Amniotic stem cell (primary cell): Measurements from ENCODE around the gene SOCS1.
"Not testable (repeated sequence)": the region's sequence is repeated elsewhere in the genome, so short reads cannot be mapped to it uniquely, and the experiment has no call there.

Source experiments
- DNase-seq: peaks from one replicate; lab custom pipeline; 2025; lab: John Stamatoyannopoulos, UW

SOCS1 gene

DNA sequence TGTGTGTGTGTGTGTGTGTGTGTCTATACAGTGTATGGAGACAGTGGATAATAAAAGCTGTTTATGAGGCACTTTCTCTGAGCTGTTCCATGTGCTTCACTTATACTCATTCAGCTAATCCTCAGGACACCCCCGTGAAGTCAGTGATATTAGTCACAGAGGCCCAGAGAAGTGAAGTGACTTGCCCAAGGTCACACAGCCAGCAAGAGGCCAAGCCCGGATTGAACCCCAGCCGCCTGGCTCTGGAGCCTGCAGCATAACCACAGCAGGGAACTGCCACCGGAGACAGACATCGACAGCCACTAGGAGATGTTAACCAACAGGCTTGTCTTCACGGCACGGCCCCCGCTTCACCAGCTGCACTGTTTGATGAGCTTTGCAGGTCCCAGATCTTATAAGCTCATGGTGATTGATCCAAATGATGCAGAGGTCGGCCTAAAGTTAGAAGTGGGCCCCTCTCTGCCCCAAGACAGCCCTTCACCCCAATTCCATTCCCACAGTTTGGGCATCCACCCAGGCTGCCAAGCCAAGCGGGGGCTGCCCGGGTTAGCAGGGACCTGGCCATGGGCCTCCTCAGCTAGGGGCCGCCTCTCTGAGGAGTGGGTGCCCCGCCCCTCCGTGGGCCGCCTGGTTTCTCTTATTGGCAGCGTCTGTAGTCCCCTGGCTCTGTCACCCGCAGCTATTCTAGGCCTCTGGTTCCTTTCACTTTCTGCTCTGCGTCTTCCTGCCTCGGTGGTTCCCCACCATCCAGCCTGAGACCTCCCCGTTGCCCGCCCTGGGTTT is 30.9 kb downstream of the SOCS1 start:
- DNase-seq = no peak

DNA sequence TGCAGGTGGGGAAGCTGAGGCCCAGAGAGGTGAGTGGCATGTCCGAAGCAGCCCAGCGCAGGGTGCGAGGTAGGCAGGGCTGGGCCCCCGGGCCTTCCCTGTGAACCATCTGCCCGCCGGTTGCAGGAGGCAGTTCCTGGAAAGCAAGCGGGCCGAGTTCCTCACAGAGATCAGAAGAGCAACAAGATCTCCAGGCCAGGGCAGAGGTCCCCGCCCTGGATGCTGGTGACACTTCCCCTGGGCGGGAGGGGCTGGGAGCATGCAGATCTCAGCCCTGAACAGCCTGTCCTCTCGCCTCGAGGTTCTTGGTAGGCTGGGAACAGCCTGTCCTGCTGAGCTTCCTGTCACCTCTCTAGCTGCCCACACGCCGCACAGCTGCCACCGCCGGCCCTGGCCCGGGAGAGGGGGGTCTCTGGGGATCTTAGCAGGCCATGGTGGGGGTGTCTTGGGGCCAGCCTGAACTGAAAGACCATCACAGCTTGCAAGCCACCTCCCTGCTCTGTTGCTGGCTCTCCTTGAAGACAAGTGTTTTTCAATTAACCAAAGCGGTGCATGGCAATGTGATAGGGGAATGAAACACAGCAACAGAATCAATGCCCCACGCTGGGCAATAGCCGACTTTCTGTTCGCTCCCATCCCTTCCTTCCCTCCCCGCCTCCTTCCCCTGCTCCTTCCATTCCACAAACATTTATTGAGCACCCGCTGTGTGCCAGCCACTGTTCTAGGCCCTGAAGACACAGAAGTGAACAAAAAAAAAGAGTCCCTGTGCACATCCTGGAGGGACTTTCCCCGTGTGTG is 31.7 kb downstream of the SOCS1 start:
- no peak for DNase-seq

DNA sequence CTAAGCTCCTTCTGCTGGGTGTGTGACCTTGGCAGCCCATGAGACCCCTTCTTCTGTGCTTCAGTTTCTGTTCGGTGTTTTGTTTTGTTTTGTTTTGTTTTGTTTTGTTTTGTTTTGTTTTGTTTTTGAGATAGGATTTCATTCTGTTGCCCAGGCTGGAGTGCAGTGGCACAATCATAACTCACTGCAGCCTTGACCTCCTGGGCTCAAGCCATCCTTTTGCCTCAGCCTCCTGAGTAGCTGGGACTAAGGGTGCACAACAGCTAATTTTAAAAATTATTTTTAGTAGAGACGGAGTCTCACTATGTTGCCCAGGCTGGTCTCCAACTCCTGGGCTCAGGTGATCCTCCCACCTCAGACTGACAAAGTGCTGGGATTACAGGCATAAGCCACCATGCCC is 35.5 kb downstream of the SOCS1 start:
- not testable (repeated sequence) for DNase-seq

DNA sequence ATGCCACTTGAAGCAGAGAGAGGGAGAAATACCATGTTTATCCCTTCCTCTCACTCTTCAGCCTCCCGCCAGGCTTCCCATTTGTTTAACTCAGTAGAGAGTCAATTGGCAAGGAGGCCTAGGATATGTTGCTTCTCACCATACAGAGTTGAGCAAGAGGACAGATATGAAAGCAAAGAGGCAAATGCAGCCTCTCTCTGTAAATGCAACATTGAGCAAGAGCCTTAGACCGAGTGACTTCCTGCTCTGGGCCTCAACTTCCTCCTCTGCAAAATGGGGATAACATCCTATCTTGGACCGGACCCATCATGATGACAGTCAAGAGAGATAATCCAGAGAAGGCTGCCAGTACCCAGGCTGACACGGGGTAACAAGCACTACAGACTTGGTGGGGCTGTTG is 36.8 kb downstream of the SOCS1 start:
- DNase-seq = no peak

DNA sequence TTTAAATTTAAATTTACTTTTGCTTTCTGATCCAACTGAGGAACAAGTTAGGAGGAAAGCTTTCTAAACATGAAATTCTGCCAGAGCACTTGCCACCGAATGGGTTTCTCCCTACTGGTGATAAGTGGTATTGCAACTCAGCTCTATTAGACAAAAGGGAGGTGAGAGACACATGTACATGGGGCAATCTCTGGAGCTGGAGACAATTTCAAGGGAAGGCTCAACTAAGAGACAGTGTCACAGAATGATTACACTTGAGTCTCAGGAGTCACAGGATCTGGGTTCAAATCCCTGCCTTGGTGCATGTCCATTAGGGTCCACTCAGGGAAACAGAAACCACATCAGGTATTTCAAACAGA is 37.4 kb downstream of the SOCS1 start:
- DNase-seq = no peak

DNA sequence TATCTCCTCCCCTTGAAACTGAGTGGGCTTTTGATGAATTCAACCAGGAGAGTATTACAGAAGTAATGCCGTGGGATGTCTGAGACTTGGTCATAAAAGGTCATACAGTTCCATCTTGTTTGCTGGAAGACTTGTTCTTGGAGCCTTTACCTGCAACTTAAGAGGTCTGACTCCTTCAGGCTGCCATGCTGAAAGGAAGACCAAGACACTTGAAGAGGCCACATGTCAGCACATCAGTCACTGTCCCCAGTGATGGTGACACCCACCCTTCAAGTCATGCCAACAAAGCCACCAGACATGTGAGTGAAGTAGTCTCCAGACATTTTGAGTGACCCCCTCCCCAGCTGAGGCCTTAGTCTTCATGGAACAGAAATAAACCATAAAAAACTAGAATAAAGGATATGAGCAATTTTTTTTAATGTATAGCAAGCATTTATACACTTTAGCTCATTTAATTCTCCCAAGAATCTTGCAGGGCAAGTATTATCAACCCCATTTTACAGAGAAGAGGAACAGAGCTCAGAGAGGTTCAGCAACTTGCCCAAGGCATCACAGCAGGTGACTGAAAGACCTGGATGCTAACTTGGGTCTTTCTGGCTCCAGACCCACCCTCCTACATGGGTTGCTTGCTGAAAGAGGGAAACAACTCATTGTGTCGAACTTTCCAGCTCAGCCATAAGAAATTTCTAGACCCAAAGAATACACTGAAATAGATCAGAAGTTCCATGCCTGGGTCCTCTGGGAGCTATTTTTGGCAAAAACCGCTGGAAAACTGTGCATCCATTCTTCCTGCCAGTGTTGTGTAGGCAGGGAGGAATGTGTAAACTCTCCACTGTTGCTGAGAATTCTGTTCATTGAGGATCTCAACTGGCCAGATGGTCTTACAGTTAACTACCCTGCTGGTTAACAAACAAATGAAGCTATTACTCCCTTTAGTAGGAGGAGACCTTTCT is 38.1 kb downstream of the SOCS1 start:
- no peak for DNase-seq

DNA sequence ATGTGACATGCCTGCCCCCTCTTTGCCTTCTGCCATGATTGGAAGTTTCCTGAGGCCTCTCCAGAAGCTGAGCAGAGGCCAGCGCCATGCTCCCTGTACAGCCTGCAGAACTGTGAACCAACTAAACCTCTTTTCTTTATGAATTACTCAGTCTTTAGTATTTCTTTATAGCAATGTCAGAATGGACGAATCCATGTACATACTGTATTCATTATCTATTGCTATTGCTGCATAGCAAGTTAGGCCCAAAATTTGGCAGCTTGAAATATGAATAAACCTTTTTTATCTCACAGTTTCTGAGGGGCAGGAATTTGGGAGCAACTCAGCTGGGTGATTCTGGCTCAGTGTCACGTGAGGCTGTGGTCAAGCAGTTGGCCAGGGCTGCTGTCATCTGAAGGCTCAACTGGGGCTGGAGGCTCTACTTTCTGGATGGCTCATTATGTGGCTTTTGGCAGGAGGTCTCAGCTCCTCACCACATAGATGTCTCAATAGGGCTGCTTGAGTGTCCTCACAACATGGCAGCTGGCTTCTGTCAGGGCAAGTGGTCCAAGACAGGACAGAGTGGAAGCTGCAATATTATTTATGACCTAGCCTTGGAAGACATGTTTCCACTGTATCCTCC is 40.0 kb downstream of the SOCS1 start:
- DNase-seq = no peak

DNA sequence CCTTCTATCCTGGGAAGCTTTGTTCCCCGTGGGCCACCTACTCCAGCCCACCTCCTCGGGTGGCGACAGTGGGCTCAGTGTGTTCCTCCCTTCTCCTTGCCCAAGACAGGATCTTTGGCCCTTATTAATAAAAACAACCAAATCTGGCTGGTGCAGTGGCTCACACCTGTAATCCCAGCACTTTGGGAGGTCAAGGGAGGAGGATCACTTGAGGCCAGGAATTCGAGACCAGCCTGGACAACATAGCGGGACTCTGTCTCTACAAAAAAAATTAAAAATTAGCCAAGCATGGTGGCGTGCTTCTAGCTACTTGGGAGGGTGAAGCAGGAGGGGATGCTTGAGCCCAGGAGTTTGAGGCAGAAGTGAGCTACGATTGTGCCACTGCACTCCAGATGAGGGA is 42.2 kb downstream of the SOCS1 start:
- DNase-seq = no peak

DNA sequence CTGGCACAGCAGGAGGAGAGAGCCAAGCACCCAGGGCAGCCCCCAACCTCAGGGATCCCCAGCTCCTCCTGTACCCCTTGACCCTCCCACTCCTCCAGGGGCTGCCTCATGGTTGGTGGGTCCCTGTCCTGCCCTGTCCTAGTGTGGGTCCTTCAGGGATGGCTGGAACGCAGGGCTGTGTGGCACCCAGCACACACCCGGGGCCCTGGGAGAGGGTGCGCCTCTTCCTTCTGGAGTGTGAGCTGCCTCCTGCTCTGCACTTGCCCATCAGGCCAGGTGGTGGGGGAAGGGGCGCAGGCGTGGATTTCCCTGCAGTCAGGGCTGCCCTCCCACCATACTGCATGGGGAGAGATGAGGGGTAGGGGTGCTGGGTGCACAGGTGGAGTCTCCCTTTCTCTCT is 42.6 kb downstream of the SOCS1 start:
- no peak for DNase-seq

DNA sequence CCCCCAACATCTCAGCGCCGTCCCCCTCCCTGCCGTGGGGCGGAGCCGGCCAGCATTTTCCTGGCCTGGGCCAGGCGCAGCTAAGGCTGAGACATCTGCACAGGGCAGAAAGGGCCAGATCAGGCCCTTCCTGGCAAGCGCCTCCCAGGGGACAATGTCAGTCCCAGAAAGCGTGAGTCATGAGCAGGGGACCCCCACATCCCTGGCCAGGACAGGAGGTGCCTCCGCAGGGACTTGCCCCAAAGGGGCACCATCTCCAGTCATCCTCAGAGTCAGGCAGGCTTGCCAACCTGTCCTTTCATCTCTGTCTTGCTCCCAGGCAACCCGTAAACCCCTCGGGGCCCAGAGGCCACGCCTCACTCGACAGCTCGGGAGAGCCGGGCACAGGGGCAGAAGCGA is 43.2 kb downstream of the SOCS1 start:
- DNase-seq = no peak

DNA sequence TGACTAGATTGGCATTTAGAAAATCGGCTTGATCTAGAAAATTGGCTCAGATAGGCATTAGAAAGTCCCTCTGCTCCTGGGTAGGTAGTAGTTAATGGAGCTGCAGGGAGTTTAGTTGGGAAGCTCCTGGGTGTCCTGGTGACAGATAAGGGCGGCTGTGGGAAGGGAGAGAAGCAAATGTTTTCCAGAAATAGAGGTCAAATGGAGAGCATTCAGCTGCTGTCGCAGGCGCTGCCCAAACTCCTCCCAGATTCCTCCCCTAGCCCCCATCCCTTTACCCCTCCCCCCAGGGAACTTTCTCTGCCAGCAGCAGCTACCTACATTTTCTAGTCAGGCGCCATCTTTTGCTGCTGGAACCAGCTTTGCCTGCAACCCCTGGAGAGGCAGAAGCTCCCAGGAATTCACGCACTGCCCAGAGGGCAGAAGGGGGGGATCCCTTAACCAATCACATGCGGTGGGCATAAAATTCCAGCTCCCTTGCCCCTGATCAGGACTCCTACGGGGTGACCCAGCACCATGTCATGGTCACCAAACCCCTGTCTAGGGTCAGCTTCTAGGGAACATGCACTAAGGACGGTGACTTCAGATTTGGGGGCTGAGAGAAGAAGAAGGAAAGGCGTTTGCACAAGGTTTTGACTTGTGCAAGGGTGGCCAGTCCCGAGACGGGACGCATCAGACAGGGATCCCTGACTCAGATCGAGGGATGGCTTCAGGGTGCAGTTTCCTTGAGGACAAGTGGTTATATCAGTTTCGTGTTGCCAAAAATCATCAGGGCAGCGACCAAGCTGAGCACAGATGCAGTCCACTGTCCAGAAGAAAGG is 43.8 kb downstream of the SOCS1 start:
- DNase-seq = no peak

DNA sequence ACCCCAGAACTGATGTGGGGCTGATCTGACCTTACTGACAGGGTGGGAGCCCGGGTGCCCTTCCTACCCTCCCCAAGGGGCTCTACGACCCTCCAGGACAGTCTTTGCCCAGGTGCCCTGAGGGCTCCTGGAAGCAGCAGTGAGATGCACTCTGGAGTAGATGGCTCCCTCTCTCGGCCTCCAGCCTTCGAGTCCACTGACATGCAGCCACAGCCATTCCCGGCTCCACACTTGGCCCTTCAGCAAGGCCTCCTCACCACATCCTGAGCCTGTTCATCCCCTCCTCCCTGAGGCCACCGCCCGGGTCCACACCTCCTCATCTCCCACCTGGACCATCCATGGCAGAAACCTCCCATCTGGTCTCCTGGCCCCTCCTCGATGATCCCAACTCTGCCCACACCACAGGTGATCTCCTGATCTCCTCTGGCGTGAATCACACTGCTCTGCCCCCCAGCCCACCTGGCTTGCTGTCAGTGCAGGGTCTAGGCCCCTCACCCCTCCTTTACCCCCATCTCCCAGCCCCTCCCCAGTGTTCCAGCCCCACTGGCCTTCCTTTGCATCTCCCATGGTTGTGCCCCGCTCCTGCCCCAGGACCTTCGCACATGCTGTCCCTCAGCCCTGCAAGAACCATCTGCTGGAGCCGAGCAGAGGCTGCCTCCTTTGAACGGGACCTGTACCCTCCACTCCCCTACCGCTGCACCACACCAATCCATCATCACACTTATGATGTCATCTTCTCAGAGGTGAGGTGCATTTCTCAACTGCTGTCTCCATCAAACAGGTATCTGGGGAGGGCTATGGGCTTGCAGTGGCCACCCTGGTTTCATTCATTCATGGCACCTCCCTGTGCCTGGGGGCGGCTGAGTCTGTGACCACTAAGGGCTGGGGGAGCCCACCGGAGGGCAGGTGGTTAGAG is 44.7 kb downstream of the SOCS1 start:
- no peak for DNase-seq

DNA sequence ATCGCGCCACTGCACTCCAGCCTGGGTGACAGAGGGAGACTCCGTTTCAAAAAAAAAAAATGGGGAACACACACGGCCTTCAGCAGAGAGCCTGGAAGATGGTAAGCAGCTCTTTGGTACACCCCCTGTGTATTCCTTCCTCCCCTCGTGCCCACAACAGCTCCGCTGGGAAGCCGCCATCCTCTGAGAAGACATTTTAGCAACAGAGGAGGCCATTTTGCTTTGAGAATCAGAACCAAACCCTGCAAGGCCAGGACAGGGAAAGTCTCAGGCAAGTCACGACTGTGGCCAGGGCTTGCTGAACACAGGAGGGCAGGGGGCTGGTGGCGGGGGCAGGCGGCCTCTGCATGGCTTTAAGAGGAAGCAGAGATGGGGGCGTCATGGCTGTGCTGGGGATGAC is 45.7 kb downstream of the SOCS1 start:
- no peak for DNase-seq

DNA sequence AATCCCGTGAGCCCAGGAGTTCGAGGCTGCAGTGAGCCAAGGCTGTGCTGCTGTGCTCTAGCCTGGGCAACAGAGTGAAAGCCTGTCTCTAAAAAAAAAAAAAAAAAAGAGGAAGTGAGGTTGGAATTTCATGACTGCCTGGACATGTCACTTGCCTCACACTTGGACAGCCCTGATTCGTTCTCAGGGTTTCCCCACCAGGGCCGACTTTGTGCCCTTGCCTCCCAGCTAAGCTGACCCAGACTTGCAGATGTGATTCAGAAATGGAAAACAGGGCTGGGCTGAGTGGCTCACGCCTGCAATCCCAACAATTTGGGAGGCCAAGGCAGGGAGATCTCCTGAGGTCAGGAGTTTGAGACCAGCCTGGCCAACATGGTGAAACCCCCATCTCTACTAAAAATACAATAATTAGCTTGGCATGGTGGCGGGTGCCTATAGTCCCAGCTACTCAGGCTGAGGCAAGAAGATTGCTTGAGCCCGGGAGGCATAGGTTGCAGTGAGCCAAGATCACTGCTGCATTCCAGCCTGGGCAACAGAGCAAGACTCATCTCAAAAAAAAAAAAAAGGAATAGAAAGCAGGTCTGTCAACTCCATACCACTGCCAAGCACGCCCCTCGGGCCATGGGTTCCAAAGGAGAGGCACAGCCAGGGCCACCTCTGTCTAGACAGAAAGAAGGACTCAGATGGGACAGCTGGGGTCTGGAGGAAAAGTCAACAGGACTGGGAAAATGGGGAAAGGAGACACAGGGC is 46.9 kb downstream of the SOCS1 start:
- no peak for DNase-seq

DNA sequence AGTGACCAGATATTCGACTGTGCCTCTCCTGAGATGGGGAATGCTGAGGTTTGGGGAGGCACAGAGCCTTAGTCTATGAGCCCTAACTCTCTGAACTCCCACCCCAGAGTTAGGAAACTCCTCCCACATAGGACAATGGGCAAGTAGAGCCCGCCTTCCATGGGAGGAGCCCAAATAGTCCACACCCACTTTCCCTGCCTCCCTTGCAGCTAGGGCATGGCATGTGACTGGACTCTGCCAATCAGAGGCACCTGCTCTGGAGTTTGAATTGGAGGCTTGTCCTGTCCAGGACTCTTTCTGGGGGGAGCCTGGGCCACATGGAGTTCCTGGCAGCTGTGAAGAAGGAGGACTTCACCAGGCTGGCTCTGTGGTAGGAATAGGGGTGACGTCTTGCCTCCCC is 48.4 kb downstream of the SOCS1 start:
- DNase-seq = no peak

DNA sequence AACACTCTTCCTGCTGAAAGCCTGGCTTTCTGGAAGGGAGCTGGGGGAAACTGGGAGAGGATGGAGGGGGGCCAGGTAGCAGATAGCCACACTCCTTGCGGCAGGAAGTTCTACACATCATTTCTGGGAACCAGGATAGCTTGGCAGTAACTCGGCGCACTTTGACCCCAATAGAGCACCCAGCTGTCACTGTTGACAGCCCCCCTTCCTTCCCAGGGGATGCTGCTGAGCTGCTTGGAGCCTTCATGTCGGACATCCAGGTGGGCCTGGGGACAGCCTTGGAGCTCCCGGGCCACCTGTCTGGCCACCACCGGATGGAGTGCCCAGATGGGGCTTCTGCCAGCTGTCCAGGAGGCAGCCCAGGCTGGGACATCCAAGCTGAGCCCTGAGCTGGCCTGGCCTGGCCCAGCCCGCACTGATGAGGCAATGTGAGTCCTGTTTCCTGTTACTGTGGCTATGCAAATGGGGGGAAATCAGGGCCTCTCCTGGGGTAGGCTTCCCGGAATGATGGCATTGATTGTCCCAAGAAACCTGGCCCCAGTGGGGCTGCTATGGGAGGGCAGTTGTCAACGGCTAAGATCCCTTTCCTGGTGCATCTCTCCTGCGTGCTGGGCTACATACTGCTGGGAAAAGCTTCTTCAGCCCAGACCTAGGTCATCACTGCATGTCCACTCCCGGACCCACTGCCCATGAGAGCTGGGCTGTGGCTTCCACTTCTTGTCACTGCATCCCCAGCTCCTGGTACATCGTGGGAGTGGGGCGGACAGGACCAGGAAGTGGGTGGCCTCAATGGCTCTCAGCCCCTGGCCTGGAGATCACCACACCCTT is 50.0 kb downstream of the SOCS1 start:
- DNase-seq = no peak

DNA sequence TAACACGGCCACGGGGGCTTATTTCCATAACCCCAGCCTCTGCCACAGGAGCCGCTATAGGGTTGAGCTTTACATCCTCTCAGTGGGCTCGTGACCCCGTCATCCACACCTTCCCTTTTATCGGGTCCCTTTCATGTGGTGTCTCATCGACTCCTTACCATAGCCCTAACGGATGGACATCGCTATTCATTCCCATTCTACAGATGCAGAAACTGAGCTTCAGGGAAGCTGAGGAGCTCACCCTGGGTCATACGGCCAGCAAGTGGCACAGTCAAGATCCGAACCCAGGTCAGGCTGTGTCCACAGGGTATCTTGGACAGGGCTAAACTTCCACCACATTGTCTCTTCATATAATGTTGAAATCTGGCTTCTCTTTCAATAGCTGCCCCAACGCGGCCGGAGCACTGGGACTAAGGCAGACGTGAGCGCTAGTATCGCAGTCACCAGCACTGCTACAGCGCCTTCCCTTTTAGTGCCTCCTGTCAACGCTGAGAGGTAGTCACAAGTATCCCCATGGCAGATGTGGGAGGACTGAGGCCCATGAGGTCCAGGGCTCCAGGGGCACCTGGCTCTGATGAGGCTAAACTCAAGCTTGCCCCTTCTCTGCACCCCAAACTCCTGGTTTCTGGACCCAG is 50.8 kb downstream of the SOCS1 start:
- DNase-seq = no peak

DNA sequence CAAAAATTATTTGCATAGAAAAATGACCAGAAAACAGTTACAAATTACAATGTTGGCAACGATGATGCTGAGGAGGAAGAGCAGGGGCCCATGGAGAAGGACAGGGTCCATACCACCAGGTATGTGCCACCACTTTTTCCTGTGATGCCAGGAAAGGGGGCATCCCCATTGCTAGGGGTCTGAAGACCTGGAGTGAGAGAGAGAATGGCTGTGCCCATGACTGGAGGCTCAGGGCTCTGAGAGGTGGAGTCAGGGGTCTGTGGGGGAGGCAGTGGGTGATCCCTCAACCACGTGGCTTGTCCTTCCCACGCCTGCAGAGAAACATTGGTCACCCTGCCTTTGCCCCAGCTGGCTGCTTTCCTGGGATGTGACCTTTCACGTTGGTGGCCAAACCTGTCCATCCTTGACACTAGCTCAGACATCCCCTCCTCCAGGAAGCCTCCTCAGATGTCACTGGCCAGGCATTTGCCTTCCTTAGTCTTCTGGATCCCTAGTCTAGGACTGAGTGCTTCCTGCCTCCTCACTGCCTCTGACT is 51.4 kb downstream of the SOCS1 start:
- DNase-seq = no peak
